H7 (cell line): ENCODE measurements around the gene GAD1. TPM values are rescaled to one million over a fixed set of nuclear protein-coding genes. Genes with fewer than 3 reads are reported as not detected.
A peak's percentile ranks its signal among the peaks of the same experiment; 100 is the strongest.

Experiments
- DNase-seq: peaks from one replicate; pipeline ENCODE4 v3.0.0; 2012
- H3K27me3 ChIP-seq: 2 replicates; pipeline ENCODE4 v1.6.0; 2011; ENCODE audit warnings: mild to moderate bottlenecking, low read length; ENCODE audit not compliant: control insufficient read depth, insufficient read depth
- H3K36me3 ChIP-seq: replicated peaks from 2 replicates; pipeline ENCODE4 v1.5.1; 2011; ENCODE audit warnings: low read length; ENCODE audit not compliant: control insufficient read depth, insufficient read depth
- H3K4me3 ChIP-seq: 2 replicates; pipeline ENCODE4 v1.5.1; 2011; ENCODE audit warnings: low read depth, mild to moderate bottlenecking, control low read depth, low read length, moderate library complexity; ENCODE audit not compliant: insufficient read depth
- total RNA-seq: library from RNA; depleted of rRNA; stranded (reverse); fragments of >200 nt; shearing (Covaris generic); gene quantifications from 2 replicates; pipeline ENCODE4 v1.2.3, GENCODE V29; 2014

Gene GAD1
- total RNA-seq, 1 experiment from 2014 or later: 19.3 TPM

DNA sequence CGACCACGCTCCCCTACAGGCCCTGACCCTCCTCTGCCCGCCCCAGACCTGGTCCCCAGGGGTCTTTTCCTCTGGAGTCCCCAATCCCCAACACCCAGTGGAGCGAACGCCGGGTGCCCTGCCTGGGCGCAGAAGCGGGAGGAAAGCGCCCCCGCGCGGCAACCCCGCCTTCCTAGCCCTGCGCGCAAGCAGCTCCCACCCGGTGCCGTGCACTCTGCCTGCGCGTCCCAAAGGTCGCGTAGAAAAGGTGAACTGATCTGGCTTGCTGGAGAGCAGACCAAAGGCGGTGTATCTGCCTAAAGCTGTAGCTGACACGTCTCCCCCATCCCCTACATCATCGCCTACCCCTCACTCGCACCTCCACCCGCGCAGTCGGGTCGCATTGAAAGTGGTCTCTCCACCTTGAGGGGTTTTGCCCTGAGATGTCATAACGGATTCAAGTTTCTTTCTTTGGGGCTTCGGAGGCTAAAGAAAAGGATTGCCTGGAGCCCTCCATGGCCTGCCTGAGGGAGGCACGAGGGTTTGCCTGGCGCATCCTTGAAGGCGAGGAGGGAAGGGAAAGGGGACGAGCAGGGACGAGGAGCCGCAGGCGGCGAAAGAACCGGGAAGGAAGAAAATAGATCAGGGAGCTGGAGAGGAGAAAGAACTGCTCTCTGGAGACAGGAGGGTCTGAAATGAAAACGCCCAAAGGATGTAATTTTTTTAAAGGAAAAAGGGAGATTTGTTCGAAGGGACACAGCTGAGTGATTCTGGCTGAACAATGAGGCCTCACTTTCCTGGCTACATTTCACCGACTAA lies 5.8 kb downstream of the GAD1 start:
- Histone ChIP-seq H3K27me3 (peaks cover 93% of the 10 kb centered on the region), H3K36me3 (no peaks in the 10 kb centered on the region), H3K4me3 (peak overlapping the region; percentile 47)
- DNase-seq: peak; percentile 86

DNA sequence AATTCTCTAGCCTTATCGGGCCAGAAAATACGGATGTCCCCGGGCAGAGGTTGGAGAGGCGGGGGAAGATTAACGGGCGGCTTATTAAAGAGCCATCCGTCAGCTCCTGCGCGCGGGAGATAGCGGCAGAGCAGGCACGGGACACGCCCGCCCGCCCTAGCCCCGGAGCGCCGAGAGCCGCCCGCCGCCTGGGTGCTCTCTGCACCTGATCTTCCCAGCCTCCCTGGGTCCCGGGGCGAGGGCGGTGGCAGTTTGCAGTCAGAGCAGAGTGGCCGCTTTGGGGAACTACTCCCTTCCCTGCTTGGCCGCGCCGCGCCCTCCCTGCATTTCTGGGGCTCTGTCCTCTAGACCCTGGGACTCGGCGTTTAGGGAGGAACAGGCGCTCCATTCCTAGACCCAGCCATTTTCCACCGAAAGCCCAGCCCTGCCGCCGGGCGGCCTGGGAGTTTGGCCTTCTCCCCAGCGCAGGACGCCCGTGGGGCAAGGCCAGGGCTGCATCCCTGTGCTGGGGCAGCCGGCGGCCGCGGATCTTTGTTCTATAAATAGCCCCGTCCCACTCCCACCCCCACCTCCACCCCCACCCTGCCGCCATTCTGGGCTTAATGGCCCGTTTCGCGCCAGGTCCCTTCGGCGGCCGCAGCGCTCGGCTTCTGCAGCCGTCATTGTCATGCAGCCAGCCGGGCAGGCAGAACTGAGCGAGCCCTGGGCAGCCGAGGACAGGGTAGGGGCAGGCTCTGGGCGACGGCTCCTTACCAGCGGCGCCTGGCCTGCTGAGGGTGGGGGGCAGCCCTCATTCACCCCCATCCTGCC lies 6.6 kb downstream of the GAD1 start:
- peaks cover 88% of the 10 kb centered on the region for H3K27me3 ChIP-seq
- no peaks in the 10 kb centered on the region for H3K36me3 ChIP-seq
- peak; percentile 82 for DNase-seq
- peak overlapping the region; percentile 47 for H3K4me3 ChIP-seq

DNA sequence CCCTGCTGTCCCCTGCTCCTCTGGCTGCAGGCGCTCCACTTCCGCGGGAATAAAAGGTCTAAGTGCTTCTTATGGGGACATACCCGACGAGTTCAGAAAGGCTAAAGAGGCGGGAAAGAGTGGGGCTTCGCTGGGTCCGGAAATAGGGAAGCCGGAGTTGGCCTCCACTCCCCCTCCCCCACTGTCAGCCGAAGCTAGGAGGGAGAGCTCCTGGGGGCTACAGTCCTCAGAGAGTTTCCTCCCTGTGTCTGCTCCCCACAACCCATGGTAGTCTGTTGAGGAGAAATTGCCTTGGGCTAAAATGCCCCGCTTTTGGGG lies 7.2 kb downstream of the GAD1 start:
- no peak for DNase-seq
- Histone ChIP-seq H3K4me3 (peak overlapping the region; percentile 47), H3K36me3 (no peaks in the 10 kb centered on the region), H3K27me3 (peaks cover 83% of the 10 kb centered on the region)

DNA sequence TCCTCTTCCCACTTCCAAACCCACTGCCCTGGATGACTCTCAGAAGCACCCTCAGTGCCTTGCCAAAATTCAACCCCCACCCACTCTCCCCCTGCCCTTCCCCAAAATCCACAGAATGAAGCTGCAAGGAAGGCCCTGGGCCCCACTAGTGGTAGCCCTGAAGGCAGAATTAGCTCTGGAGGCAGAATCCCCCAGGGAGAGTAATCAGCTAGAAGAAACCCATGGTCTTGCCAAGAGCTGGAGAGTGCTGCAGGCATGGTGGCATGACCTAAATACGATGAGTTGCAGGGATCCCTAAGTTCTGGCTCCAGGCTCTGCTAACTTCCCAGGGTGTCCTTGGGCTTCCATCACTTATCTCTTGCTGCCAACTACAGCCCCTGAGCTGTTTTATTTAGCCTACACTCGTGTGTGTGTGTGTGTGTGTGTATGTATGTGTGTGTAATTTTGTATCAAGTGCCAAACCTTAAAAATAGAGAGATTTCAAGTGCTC lies 7.9 kb downstream of the GAD1 start:
- Histone ChIP-seq H3K4me3 (no peak overlapping the region), H3K27me3 (peaks cover 76% of the 10 kb centered on the region), H3K36me3 (no peaks in the 10 kb centered on the region)
- peak; percentile 15 for DNase-seq

DNA sequence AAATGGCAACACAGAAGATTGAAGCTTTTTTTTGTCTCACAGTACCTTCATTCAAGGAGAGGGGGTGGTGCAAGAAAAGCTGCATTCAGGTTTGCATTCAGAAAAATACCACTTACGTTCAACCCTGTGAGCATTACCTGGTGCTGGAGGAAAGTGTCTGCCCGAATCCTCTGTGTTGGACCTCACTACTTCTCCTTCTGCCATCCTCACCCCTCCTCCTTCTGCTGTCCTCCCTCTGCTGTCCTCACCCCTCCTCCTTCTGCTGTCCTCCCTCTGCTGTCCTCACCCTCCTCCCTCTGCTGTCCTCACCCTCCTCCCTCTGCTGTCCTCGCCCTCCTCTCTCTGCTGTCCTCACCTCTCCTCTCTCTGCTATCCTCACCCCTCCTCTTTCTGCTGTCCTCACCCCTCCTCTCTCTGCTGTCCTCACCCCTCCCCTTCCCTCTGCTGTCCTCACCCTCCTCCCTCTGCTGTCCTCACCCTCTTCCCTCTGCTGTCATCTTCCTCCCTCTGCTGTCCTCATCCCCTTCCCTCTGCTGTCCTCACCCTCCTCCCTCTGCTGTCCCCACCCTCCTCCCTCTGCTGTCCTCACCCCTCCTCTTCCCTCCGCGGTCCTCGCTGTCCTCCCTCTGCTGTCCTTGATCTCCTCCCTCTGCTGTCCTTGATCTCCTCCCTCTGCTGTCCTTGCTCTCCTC lies 11.3 kb downstream of the GAD1 start:
- H3K4me3 ChIP-seq: no peak overlapping the region
- H3K36me3 ChIP-seq: no peaks in the 10 kb centered on the region
- DNase-seq: no peak
- H3K27me3 ChIP-seq: peaks cover 41% of the 10 kb centered on the region

DNA sequence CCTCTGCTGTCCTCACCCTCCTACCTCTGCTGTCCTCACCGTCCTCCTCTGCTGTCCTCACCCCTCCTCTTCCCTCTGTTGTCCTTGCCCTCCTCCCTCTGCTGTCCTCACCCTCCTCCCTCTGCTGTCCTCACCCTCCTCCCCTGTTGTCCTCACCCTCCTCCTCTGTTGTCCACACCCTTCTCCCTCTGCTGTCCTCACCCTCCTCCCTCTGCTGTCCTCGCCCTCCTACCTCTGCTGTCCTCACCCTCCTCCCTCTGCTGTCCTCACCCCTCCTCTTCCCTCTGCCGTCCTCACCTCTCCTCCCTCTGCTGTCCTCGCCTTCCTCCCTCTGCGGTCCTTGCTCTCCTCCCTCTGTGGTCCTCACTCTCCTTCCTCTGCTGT lies 11.8 kb downstream of the GAD1 start:
- no peaks in the 10 kb centered on the region for H3K36me3 ChIP-seq
- no peak overlapping the region for H3K4me3 ChIP-seq

DNA sequence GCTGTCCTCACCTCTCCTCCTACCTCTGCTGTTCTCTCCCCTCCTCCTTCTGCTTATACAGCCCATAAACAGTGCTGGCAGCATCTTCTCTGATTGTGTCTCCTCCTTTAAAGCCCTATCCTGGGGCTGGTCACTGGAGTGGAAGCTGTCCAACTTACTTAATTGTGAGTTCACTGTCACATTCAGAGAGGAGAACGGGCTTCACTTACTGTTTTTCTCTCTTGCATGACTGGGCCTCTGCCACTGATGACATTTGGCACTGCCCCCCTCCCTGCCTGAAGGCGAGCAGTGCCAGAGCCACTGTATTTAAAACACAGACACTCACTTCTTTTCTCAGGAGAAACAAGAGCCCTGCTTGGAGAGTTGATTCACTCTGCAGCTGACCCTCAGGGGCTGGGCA lies 12.3 kb downstream of the GAD1 start:
- no peak overlapping the region for H3K4me3 ChIP-seq
- no peak for DNase-seq
- peaks cover 32% of the 10 kb centered on the region for H3K27me3 ChIP-seq
- H3K36me3 ChIP-seq: no peaks in the 10 kb centered on the region

More for the DNA sequence above, 11.8 kb downstream of the GAD1 start:
- peaks cover 37% of the 10 kb centered on the region for H3K27me3 ChIP-seq
- no peak for DNase-seq

DNA sequence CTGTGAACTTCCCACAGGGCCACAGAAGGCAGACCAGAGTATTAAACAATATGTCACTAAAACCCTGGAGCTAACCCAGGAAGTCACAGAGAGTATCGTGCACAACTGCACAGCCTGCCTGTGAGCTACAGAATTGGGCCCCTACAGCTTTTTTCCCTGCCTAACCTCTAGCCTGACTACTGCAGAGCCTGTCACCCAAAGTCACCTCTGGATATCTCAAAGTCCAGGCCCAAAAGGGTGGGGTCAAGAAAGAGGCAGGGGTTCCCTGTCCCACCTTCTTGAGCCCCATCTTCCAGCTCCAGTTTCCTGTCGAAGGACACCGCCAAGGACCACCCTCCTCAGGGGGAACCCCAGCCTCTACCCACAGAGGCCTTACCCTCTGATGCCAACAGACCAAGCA lies 13.5 kb downstream of the GAD1 start:
- no peaks in the 10 kb centered on the region for H3K36me3 ChIP-seq
- no peak overlapping the region for H3K4me3 ChIP-seq
- no peak for DNase-seq
- peaks cover 20% of the 10 kb centered on the region for H3K27me3 ChIP-seq

DNA sequence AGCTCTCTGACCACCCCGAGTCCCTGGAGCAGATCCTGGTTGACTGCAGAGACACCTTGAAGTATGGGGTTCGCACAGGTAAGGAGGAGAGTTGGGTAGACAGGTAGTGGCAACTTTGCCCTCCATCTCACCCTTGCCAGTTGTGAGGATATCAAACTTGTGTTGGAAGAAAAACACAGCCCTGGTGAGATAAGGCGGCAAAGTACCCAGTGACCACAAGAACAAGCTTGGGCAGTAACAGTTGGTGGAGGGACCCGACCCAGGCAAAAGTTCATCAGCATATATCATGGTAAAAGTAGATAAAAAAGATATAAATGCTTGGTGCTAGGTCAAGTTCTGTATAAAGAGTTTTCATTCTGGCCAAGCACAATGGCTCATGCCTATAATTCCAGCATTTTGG lies 14.4 kb downstream of the GAD1 start:
- Histone ChIP-seq H3K27me3 (peaks cover 14% of the 10 kb centered on the region), H3K36me3 (no peaks in the 10 kb centered on the region), H3K4me3 (no peak overlapping the region)
- no peak for DNase-seq

DNA sequence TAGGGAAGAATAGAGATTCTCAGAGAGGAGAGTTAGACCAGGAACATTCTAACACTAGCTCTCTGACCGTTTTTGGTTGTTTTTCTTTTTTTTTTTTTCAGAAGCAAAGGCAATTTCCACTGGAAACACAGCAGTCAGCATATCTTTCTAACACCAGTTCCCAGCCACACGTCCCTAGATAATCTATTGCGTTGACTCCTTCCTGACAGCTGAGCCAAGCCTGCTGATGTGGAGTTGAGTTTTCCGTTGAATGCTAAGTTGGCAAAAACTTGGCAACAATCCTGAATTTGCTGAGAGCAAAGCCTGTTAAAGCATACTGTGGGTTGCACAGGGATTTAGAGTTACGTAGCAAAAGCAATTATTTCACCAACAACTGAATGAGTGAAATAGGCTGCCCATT lies 19.3 kb downstream of the GAD1 start:
- Histone ChIP-seq H3K4me3 (no peak overlapping the region), H3K27me3 (no peaks in the 10 kb centered on the region), H3K36me3 (no peaks in the 10 kb centered on the region)
- DNase-seq: no peak

DNA sequence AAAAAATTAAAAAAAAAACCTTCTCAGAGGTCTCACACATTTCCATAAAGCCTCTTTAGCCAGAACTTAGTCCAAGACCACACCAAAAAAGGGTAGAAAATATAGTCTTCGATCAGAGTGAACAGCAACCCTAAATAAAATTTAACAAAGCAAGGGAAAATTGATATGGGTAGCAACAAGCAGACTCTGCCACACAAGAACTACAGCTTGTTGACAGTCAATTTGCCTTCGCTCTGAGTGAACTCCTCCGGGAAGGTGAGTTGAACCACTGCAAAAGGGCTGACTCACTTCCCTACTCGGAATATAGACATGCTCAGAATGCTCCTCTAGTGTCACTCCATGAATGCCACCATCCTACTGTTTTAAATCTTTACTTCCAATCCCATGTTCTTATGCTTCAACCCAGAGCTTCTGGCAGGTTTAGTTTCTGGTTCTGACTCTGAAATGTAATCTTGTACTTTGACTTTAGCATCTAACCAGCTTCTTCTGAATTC lies 24.1 kb downstream of the GAD1 start:
- Histone ChIP-seq H3K36me3 (no peaks in the 10 kb centered on the region), H3K4me3 (no peak overlapping the region), H3K27me3 (no peaks in the 10 kb centered on the region)
- DNase-seq: no peak

DNA sequence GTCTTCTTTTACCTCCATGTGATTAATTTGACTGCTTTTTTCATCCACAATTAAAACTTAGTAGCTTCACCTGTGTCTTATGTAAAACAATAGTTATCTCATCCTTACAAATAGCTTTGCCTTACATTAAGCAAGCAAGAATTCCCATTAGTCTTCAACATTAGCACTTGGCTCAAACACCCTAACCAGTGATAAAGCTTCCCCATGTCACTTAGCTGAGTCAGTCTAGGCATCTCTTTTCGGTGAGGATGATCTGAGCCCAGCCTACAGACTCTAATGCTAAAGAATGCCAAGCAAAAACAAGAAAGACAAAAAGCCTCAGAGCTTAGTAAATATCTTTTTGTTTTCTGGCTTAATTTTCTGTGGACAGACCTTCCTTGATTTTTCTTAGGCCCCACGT lies 26.1 kb downstream of the GAD1 start:
- Histone ChIP-seq H3K27me3 (no peaks in the 10 kb centered on the region), H3K36me3 (no peaks in the 10 kb centered on the region), H3K4me3 (no peak overlapping the region)
- no peak for DNase-seq

DNA sequence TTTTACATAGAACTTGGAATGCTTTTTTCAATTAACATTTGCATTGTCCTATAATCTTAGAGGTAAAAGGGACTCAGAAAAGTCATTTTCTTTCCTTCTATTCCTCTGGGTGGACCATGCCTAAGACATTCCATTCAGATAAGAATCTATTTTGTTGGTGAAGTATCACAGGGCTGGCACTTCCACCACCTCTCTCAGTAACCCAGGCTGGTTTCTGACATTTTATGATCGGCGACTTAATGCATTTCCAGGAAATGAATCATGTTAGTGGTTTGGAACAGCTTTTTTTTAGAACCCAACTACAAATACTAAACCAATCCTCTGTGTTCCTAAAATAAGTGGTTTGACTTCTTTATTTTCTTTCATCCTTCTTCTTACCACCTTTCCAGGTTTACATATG lies 27.0 kb downstream of the GAD1 start:
- Histone ChIP-seq H3K36me3 (no peaks in the 10 kb centered on the region), H3K4me3 (no peak overlapping the region), H3K27me3 (no peaks in the 10 kb centered on the region)
- no peak for DNase-seq

DNA sequence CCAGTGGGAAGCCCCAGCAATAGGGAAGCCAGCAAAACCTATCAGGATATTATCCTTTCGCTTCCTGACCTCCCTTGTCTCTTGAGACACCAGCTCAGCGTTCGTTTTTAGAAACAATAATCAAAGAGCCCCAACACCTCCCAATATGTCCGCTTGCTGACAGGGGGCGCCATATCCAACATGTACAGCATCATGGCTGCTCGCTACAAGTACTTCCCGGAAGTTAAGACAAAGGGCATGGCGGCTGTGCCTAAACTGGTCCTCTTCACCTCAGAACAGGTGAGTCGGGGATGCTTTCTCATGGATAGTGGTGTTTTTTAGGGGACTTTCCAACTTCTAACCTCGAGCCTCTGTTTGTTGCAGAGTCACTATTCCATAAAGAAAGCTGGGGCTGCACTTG lies 28.7 kb downstream of the GAD1 start:
- DNase-seq: peak; percentile 46
- Histone ChIP-seq H3K4me3 (no peak overlapping the region), H3K27me3 (no peaks in the 10 kb centered on the region), H3K36me3 (no peaks in the 10 kb centered on the region)
